ENCODE measurements around the gene CTPS1.

Gene CTPS1

GRCh38 chr1:40966417-40966816 lies 13.1 kb upstream of the CTPS1 start:
- H3K4me3 ChIP-seq (replicated peaks; ENCODE audit: low read depth, low read length), result no peak overlapping the region
- no peak for DNase-seq (ENCODE audit: low read depth)
- TF ChIP-seq, protein P1, sequence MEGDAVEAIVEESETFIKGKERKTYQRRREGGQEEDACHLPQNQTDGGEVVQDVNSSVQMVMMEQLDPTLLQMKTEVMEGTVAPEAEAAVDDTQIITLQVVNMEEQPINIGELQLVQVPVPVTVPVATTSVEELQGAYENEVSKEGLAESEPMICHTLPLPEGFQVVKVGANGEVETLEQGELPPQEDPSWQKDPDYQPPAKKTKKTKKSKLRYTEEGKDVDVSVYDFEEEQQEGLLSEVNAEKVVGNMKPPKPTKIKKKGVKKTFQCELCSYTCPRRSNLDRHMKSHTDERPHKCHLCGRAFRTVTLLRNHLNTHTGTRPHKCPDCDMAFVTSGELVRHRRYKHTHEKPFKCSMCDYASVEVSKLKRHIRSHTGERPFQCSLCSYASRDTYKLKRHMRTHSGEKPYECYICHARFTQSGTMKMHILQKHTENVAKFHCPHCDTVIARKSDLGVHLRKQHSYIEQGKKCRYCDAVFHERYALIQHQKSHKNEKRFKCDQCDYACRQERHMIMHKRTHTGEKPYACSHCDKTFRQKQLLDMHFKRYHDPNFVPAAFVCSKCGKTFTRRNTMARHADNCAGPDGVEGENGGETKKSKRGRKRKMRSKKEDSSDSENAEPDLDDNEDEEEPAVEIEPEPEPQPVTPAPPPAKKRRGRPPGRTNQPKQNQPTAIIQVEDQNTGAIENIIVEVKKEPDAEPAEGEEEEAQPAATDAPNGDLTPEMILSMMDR (IDR thresholded peaks at IDR 0.05; ENCODE audit: low read length, missing control alignments), result no peak

GRCh38 chr1:40969445-40969844 lies 10.1 kb upstream of the CTPS1 start:
- no peak for DNase-seq (ENCODE audit: low read depth)
- H3K4me3 ChIP-seq (replicated peaks; ENCODE audit: low read depth, low read length), result no peak overlapping the region
- TF ChIP-seq, protein P1 (IDR thresholded peaks at IDR 0.05; ENCODE audit: low read length, missing control alignments), result no peak

- H3K4me3 ChIP-seq (replicated peaks; ENCODE audit: low read depth, low read length), result no peak overlapping the region
- TF ChIP-seq, protein P1 (IDR thresholded peaks at IDR 0.05; ENCODE audit: low read length, missing control alignments), result no peak
- DNase-seq (ENCODE audit: low read depth), result no peak
Observed at GRCh38 chr1:40971966-40972365, 7.5 kb upstream of the CTPS1 start.

DNA sequence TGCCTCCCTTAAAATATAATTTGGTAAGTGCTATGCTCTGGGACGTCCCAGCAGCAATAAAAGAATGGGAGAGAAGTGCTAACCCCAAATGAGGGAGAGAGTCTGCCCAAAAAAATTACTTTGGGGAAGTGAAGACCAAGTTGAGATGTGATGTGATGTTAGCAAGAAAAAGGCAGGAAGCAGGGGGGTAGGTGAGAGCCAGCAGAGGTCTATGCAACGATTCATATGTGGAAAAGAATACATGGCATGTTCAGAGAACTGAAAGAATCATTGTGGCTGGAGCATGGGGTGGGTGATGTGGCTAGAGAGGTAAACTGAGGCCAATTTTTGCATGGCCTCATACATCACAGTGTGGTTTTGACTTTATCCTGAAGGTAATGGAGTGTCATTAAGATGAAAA lies 5.6 kb upstream of the CTPS1 start:
- DNase-seq (ENCODE audit: low read depth), result no peak
- H3K4me3 ChIP-seq (replicated peaks; ENCODE audit: low read depth, low read length), result no peak overlapping the region
- TF ChIP-seq, protein P1 (IDR thresholded peaks at IDR 0.05; ENCODE audit: low read length, missing control alignments), result no peak

GRCh38 chr1:40974945-40975344 lies 4.6 kb upstream of the CTPS1 start:
- TF ChIP-seq, protein P1 (IDR thresholded peaks at IDR 0.05; ENCODE audit: low read length, missing control alignments), result no peak
- H3K4me3 ChIP-seq (replicated peaks; ENCODE audit: low read depth, low read length), result no peak overlapping the region
- DNase-seq (ENCODE audit: low read depth), result no peak

DNA sequence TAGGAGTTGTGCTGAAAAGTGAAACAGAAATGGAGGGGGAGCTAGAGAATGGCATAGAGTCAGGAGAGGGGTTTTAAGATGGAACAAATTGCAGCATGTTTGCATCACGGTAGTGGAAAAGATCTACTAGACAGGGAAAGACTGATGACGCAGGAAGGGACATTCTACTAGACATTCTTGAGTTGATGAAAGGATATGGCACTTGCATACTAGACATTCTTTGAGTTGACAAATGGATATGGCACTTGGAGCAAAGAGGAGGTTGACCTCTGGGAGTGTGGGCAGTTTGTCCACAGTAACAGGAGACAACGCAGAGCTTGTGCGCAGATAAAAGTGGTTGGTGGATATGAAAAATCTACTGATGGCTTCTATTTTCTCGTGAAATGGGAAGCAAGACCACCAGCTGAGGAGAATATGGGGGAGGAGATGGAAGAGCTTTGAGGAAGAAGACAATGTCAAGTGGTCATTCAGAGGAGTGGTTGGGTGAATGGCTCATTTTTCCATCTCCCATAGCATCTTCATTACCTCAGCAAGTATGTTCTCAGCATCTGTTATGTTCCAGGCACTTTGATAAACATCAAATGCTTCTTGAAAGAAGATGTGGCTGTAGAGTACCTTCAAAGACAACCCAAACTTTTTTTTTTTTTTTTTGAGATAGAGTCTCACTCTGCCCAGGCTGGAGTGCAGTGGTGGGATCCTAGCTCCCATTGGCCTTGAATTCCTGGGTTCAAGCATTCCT lies 2.4 kb upstream of the CTPS1 start:
- peak; percentile 85 for DNase-seq (ENCODE audit: low read depth)
- no peak overlapping the region for H3K4me3 ChIP-seq (replicated peaks; ENCODE audit: low read depth, low read length)
- TF ChIP-seq, protein P1 (IDR thresholded peaks at IDR 0.05; ENCODE audit: low read length, missing control alignments), result no peak

- H3K4me3 ChIP-seq (replicated peaks; ENCODE audit: low read depth, low read length), result no peak overlapping the region
- TF ChIP-seq, protein P1 (IDR thresholded peaks at IDR 0.05; ENCODE audit: low read length, missing control alignments), result no peak
- DNase-seq (ENCODE audit: low read depth), result peak; percentile 44
Observed at GRCh38 chr1:40977716-40978115, 1.8 kb upstream of the CTPS1 start.

All from fibroblast of pulmonary artery (primary cell).